K562 (cell line): ENCODE data around the gene NMT1. TPM values are rescaled to one million over a fixed set of nuclear protein-coding genes. Genes with fewer than 3 reads are reported as not detected.

Experiments used
- RCOR1 ChIP-seq, 2 experiments: IDR thresholded peaks; 2 replicates each; pipeline ENCODE4 v1.6.1; 2012; ENCODE audit warnings: low read depth in 2 of 2, low read length in 2 of 2, borderline replicate concordance in 1 of 2, improper control_type of control experiment in 1 of 2
- SRF ChIP-seq, 2 experiments: fragments of 250-450, 450-650 bp in 1 of 2; sonication (Bioruptor Pico) in 1 of 2; sonication (generic) in 1 of 2; formaldehyde crosslinking; IDR thresholded peaks; 2 replicates each; pipeline versions ENCODE4 v1.5.0 to v1.5.1; 2020 to 2022; ENCODE audit warnings: mild to moderate bottlenecking in 1 of 2, missing genetic modification reagents in 1 of 2
- ZNF280B ChIP-seq: fragments of 250-450 bp; sonication (Bioruptor Pico); IDR thresholded peaks from 2 replicates; pipeline ENCODE4 v1.5.1; 2021; ENCODE audit warnings: mild to moderate bottlenecking
- polyA plus RNA-seq, 8 experiments: library from polyadenylated mRNA; depleted of rRNA in 4 of 8; stranded (reverse) in 5 of 8; unstranded in 3 of 8; fragments of >200 nt; fragmentation: Nextera tagmentation in 2 of 8; fragmentation: Illumina TruSeq in 1 of 8; extraction: Ambion mirVana in 2 of 8; extraction: Trizol in 1 of 8; gene quantifications; 2 replicates each; pipeline versions ENCODE4 v1.2.1 to v1.2.3, GENCODE V29; 2011 to 2014; ENCODE audit warnings: inconsistent platforms in 1 of 8, missing spikeins in 1 of 8
- total RNA-seq, 7 experiments: library from RNA; depleted of rRNA in 6 of 7; stranded (reverse); fragments of >200 nt in 6 of 7; fragmentation: Illumina TruSeq in 2 of 7; extraction: Trizol in 2 of 7; gene quantifications; 2 replicates each; pipeline versions ENCODE4 v1.2.1 to v1.2.3, GENCODE V29; 2011 to 2021; ENCODE audit warnings: low replicate concordance in 1 of 7
- TF ChIP-seq, protein P1 (sequence below): fragments of 450-650 bp; IDR thresholded peaks from 2 replicates; pipeline ENCODE4 v1.6.1; 2016; ENCODE audit warnings: low read depth
- TF ChIP-seq, protein P2 (sequence below): fragments of 250-450 bp; sonication (Bioruptor Pico); IDR thresholded peaks from 2 replicates; pipeline ENCODE4 v1.5.0; 2021; ENCODE audit warnings: mild to moderate bottlenecking, borderline replicate concordance
- TF ChIP-seq, protein P3 (sequence below): fragments of 450-650 bp; formaldehyde crosslinking; IDR thresholded peaks from 2 replicates; pipeline ENCODE4 v1.4.0; 2020; ENCODE audit warnings: mild to moderate bottlenecking, mixed read lengths
- TF ChIP-seq, protein P4 (sequence below): fragments of 250-450 bp; sonication (Bioruptor Pico); IDR thresholded peaks from 2 replicates; pipeline ENCODE4 v1.8.0; 2021; ENCODE audit warnings: borderline replicate concordance, mild to moderate bottlenecking, moderate library complexity; ENCODE audit not compliant: poor library complexity, severe bottlenecking
- TF ChIP-seq, protein P5 (sequence below): sonication (generic); formaldehyde crosslinking; IDR thresholded peaks from 2 replicates; pipeline ENCODE4 v1.8.0; 2022; ENCODE audit warnings: mild to moderate bottlenecking, missing genetic modification reagents

The NMT1 gene
- total and polyA plus RNA-seq, 9 of the 15 experiments (the other 6 are each of a cell fraction or from before 2014, with no cell fraction given) = 86.7 to 569 (median 213) TPM

DNA sequence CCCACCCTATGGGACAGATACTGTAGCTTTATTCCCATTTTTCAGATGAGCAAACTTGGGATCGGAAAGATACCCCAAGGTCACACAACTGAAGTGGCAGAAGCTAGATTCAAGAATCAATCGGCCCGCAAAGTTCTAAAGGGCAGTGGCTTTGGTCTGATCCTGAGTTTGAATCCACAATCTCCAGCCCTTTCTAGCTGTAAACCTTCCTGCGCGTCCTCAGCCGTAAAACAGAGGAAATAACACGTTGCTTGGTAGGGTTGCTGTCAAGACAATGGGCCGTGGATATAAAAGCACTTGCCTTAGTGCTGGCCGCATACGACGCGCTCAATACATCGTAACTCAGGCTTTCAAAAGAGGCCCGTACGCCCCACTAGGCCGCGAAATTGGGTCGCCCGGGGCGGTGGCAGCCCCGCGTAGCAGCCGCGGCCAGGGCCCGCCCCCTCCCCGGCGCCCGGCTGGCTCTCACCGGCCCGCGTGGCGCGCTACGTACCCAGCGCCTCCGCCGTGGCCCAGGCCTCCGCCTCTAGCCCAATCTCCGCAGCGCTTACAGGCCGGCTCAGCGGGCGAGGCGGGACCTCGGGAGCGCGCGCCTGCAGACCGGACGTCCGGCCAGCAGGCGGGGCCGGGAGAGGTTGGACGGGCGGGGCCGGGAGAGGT, 9.9 kb upstream of the NMT1 start, which contains the start of gene DCAKD (continued):
- TF ChIP-seq SRF (CRISPR knock-in tag; IDR thresholded peaks at IDR 0.05) = no peak
- no peak for TF ChIP-seq ZNF280B (CRISPR knock-in tag)
- TF ChIP-seq, protein P1, sequence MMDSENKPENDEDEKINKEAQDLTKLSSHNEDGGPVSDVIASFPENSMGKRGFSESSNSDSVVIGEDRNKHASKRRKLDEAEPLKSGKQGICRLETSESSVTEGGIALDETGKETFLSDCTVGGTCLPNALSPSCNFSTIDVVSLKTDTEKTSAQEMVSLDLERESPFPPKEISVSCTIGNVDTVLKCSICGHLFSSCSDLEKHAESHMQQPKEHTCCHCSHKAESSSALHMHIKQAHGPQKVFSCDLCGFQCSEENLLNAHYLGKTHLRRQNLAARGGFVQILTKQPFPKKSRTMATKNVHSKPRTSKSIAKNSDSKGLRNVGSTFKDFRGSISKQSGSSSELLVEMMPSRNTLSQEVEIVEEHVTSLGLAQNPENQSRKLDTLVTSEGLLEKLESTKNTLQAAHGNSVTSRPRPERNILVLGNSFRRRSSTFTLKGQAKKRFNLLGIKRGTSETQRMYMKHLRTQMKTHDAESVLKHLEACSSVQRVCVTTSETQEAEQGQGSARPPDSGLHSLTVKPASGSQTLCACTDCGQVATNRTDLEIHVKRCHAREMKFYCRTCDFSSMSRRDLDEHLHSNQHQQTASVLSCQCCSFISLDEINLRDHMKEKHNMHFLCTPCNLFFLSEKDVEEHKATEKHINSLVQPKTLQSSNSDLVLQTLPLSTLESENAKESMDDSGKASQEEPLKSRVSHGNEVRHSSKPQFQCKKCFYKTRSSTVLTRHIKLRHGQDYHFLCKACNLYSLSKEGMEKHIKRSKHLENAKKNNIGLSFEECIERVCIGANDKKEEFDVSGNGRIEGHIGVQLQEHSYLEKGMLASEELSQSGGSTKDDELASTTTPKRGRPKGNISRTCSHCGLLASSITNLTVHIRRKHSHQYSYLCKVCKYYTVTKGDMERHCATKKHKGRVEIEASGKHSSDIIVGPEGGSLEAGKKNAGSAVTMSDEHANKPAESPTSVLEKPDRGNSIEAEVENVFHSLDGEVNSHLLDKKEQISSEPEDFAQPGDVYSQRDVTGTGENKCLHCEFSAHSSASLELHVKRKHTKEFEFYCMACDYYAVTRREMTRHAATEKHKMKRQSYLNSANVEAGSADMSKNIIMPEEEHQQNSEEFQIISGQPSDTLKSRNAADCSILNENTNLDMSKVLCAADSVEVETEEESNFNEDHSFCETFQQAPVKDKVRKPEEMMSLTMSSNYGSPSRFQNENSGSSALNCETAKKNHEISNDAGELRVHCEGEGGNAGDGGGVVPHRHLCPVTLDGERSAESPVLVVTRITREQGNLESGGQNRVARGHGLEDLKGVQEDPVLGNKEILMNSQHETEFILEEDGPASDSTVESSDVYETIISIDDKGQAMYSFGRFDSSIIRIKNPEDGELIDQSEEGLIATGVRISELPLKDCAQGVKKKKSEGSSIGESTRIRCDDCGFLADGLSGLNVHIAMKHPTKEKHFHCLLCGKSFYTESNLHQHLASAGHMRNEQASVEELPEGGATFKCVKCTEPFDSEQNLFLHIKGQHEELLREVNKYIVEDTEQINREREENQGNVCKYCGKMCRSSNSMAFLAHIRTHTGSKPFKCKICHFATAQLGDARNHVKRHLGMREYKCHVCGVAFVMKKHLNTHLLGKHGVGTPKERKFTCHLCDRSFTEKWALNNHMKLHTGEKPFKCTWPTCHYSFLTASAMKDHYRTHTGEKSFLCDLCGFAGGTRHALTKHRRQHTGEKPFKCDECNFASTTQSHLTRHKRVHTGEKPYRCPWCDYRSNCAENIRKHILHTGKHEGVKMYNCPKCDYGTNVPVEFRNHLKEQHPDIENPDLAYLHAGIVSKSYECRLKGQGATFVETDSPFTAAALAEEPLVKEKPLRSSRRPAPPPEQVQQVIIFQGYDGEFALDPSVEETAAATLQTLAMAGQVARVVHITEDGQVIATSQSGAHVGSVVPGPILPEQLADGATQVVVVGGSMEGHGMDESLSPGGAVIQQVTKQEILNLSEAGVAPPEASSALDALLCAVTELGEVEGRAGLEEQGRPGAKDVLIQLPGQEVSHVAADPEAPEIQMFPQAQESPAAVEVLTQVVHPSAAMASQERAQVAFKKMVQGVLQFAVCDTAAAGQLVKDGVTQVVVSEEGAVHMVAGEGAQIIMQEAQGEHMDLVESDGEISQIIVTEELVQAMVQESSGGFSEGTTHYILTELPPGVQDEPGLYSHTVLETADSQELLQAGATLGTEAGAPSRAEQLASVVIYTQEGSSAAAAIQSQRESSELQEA = no peak
- TF ChIP-seq, protein P2, sequence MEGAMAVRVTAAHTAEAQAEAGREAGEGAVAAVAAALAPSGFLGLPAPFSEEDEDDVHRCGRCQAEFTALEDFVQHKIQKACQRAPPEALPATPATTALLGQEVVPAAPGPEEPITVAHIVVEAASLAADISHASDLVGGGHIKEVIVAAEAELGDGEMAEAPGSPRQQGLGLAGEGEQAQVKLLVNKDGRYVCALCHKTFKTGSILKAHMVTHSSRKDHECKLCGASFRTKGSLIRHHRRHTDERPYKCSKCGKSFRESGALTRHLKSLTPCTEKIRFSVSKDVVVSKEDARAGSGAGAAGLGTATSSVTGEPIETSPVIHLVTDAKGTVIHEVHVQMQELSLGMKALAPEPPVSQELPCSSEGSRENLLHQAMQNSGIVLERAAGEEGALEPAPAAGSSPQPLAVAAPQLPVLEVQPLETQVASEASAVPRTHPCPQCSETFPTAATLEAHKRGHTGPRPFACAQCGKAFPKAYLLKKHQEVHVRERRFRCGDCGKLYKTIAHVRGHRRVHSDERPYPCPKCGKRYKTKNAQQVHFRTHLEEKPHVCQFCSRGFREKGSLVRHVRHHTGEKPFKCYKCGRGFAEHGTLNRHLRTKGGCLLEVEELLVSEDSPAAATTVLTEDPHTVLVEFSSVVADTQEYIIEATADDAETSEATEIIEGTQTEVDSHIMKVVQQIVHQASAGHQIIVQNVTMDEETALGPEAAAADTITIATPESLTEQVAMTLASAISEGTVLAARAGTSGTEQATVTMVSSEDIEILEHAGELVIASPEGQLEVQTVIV (CRISPR knock-in tag) = no peak
- TF ChIP-seq, protein P3, sequence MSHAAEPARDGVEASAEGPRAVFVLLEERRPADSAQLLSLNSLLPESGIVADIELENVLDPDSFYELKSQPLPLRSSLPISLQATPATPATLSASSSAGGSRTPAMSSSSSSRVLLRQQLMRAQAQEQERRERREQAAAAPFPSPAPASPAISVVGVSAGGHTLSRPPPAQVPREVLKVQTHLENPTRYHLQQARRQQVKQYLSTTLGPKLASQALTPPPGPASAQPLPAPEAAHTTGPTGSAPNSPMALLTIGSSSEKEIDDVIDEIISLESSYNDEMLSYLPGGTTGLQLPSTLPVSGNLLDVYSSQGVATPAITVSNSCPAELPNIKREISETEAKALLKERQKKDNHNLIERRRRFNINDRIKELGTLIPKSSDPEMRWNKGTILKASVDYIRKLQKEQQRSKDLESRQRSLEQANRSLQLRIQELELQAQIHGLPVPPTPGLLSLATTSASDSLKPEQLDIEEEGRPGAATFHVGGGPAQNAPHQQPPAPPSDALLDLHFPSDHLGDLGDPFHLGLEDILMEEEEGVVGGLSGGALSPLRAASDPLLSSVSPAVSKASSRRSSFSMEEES (CRISPR knock-in tag) = no peak
- 0 out of 4 replicates have a peak, but pooled peaks of 1 of the 2 experiments have one; percentile 5 for TF ChIP-seq RCOR1 (IDR thresholded peaks at IDR 0.05; ENCODE audit: borderline replicate concordance in 1 of 2, low read depth in 2 of 2, low read length in 2 of 2)
- TF ChIP-seq, protein P4, sequence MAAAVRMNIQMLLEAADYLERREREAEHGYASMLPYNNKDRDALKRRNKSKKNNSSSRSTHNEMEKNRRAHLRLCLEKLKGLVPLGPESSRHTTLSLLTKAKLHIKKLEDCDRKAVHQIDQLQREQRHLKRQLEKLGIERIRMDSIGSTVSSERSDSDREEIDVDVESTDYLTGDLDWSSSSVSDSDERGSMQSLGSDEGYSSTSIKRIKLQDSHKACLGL (CRISPR knock-in tag) = peak; percentile 28
- TF ChIP-seq, protein P5, sequence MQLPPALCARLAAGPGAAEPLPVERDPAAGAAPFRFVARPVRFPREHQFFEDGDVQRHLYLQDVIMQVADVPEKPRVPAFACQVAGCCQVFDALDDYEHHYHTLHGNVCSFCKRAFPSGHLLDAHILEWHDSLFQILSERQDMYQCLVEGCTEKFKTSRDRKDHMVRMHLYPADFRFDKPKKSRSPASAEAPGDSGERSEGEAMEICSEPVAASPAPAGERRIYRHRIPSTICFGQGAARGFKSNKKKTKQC (CRISPR knock-in tag) = peak; percentile 37; the same call in 1 of the 2 replicates
